Eye (tissue), 1 donor: ENCODE results near the gene KCNQ1OT1.

Source experiments
- DNase-seq: peaks from one replicate; pipeline ENCODE4 v3.0.0-alpha.2; 2015

Gene KCNQ1OT1

GRCh38 chr11:2590965-2591754 is 108.6 kb downstream of the KCNQ1OT1 start:
- peak; percentile 60 for DNase-seq

- no peak for DNase-seq
Measured at GRCh38 chr11:2590131-2590964, 109.4 kb downstream of the KCNQ1OT1 start.

GRCh38 chr11:2589538-2589934 is 110.3 kb downstream of the KCNQ1OT1 start:
- no peak for DNase-seq

GRCh38 chr11:2588809-2589537 is 110.8 kb downstream of the KCNQ1OT1 start:
- no peak for DNase-seq

- DNase-seq: no peak
Measured at GRCh38 chr11:2587976-2588748, 111.6 kb downstream of the KCNQ1OT1 start.

GRCh38 chr11:2587132-2587930 is 112.5 kb downstream of the KCNQ1OT1 start:
- DNase-seq: no peak

- no peak for DNase-seq
Measured at GRCh38 chr11:2586793-2587131, 113.0 kb downstream of the KCNQ1OT1 start.

- no peak for DNase-seq
Measured at GRCh38 chr11:2586087-2586792, 113.6 kb downstream of the KCNQ1OT1 start.

GRCh38 chr11:2585566-2586086 is 114.2 kb downstream of the KCNQ1OT1 start:
- DNase-seq: no peak

- no peak for DNase-seq
Measured at GRCh38 chr11:2584812-2585565, 114.8 kb downstream of the KCNQ1OT1 start.

GRCh38 chr11:2584434-2584811 is 115.4 kb downstream of the KCNQ1OT1 start:
- DNase-seq: no peak

- DNase-seq: no peak
Measured at GRCh38 chr11:2583605-2583958, 116.2 kb downstream of the KCNQ1OT1 start.

GRCh38 chr11:2582946-2583604 is 116.7 kb downstream of the KCNQ1OT1 start:
- no peak for DNase-seq

- peak; percentile 39 for DNase-seq
Measured at GRCh38 chr11:2582351-2582945, 117.3 kb downstream of the KCNQ1OT1 start.

- DNase-seq: no peak
Measured at GRCh38 chr11:2581931-2582350, 117.9 kb downstream of the KCNQ1OT1 start.

- no peak for DNase-seq
Measured at GRCh38 chr11:2581151-2581930, 118.5 kb downstream of the KCNQ1OT1 start.

- no peak for DNase-seq
Measured at GRCh38 chr11:2580571-2581001, 119.2 kb downstream of the KCNQ1OT1 start.

GRCh38 chr11:2580061-2580421 is 119.8 kb downstream of the KCNQ1OT1 start:
- no peak for DNase-seq
